Gastroesophageal sphincter (tissue), 4 donors: ENCODE measurements around the gene DYNC1I1. TPM values are rescaled to one million over a fixed set of nuclear protein-coding genes. Genes with fewer than 3 reads are reported as not detected.

Experiments used
- ATAC-seq: fragments of 150-250 bp; one replicate; pipeline ENCODE4 v1.9.1; 2016; ENCODE audit warnings: mild to moderate bottlenecking, moderate library complexity
- H3K27ac ChIP-seq, 4 donors: fragments of 200-600 bp; sonication (generic) in 3 of 4; 1 replicate in 3 of 4; 2 replicates in 1 of 4; pipeline ENCODE4 v1.5.1; 2016 to 2019
- H3K27me3 ChIP-seq: fragments of 200-600 bp; sonication (generic); one replicate; pipeline ENCODE4 v1.5.1; 2019
- H3K36me3 ChIP-seq, 2 donors: fragments of 200-600 bp; sonication (generic); one replicate each; pipeline ENCODE4 v1.5.1; 2019; ENCODE audit warnings: control low read depth in 1 of 2
- H3K4me1 ChIP-seq, 3 donors: fragments of 200-600 bp; sonication (generic); 1 replicate in 2 of 3; 2 replicates in 1 of 3; pipeline ENCODE4 v1.5.1; 2016 to 2019; ENCODE audit warnings: control low read depth in 2 of 3
- H3K4me3 ChIP-seq, 2 donors: fragments of 200-600 bp; sonication (generic); one replicate each; pipeline ENCODE4 v1.5.1; 2019; ENCODE audit warnings: mild to moderate bottlenecking in 1 of 2, moderate library complexity in 1 of 2
- H3K9me3 ChIP-seq, 3 donors: fragments of 200-600 bp; sonication (generic); one replicate each; pipeline ENCODE4 v1.5.1; 2017 to 2019; ENCODE audit warnings: control low read depth in 2 of 3
- EP300 ChIP-seq: sonication (generic); formaldehyde crosslinking; IDR thresholded peaks from one replicate; pipeline ENCODE4 v1.6.1; 2017; ENCODE audit warnings: antibody characterized with exemption, mild to moderate bottlenecking
- POLR2A ChIP-seq, 2 donors: fragments of 450-650 bp; IDR thresholded peaks; one replicate each; pipeline ENCODE4 v1.6.1; 2017; ENCODE audit warnings: antibody characterized with exemption in 2 of 2, mild to moderate bottlenecking in 2 of 2, moderate library complexity in 1 of 2
- POLR2AphosphoS5 ChIP-seq: sonication (generic); formaldehyde crosslinking; IDR thresholded peaks from one replicate; pipeline ENCODE4 v1.6.1; 2017; ENCODE audit warnings: antibody characterized with exemption
- WGBS, 2 donors: methylation state at CpG; one replicate each; pipeline ENCODE4 v1.1.5; 2018; ENCODE audit warnings: low coverage in 1 of 2; 5-methylcytosine and 5-hydroxymethylcytosine counted together
- total RNA-seq, 4 donors: library from RNA; depleted of rRNA; stranded (reverse); fragments of >200 nt; gene quantifications; one replicate each; pipeline ENCODE4 v1.1.0, GENCODE V29; 2016
- TF ChIP-seq, protein P1 (sequence below), 4 experiments: fragments of 200-600 bp in 2 of 4; fragments of 450-650 bp in 2 of 4; sonication (generic) in 1 of 4; IDR thresholded peaks; one replicate each; pipeline ENCODE4 v1.5.1; 2017 to 2019; ENCODE audit warnings: antibody characterized with exemption in 4 of 4, mild to moderate bottlenecking in 2 of 4, moderate library complexity in 2 of 4

Gene DYNC1I1
- total RNA-seq, 4 donors from 2014 or later, result 7.6 to 23.8 (median 18.2) TPM

DNA sequence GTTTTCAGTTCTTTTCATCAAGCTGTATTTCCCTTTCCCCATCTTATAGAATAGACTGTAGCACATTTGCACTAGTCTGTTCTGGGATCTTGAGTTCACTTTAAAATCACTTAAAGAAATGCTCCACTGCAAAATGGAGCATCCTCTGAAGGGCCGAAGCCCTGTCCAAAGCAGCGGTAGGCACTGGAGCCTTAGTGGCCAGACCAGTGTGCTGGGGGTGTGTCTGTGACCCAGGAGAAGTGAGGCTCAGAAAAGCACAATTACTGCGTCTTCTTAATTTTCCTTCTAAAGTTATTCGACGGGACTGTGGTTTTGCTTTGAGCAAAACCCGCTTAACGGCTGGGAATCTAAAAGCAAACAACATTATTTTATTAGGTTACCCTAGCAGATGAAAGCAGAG lies 343.8 kb downstream of the DYNC1I1 start:
- H3K4me1 ChIP-seq, result no peaks in the 10 kb centered on the region
- H3K4me3 ChIP-seq, result no peak overlapping the region
- peaks cover 0 to 5% (median 0%) of the 10 kb centered on the region in 3 donors for H3K9me3 ChIP-seq
- WGBS, 2 donors, result 87 to 89% methylated on average over 5 to 7 of the region's 7 CpGs
- TF ChIP-seq POLR2AphosphoS5 (no peak), EP300 (no peak), POLR2A (IDR thresholded peaks at IDR 0.05) (no peak)
- TF ChIP-seq, protein P1, sequence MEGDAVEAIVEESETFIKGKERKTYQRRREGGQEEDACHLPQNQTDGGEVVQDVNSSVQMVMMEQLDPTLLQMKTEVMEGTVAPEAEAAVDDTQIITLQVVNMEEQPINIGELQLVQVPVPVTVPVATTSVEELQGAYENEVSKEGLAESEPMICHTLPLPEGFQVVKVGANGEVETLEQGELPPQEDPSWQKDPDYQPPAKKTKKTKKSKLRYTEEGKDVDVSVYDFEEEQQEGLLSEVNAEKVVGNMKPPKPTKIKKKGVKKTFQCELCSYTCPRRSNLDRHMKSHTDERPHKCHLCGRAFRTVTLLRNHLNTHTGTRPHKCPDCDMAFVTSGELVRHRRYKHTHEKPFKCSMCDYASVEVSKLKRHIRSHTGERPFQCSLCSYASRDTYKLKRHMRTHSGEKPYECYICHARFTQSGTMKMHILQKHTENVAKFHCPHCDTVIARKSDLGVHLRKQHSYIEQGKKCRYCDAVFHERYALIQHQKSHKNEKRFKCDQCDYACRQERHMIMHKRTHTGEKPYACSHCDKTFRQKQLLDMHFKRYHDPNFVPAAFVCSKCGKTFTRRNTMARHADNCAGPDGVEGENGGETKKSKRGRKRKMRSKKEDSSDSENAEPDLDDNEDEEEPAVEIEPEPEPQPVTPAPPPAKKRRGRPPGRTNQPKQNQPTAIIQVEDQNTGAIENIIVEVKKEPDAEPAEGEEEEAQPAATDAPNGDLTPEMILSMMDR (IDR thresholded peaks at IDR 0.05), result no peak
- ATAC-seq, result no peak
- no peaks in the 10 kb centered on the region for H3K27me3 ChIP-seq
- peaks cover 0 to 18% of the 10 kb centered on the region in 2 donors for H3K36me3 ChIP-seq
- H3K27ac ChIP-seq, result no peak overlapping the region

GRCh38 chr7:96118449-96119001 lies 346.2 kb downstream of the DYNC1I1 start:
- Histone ChIP-seq H3K27me3 (no peaks in the 10 kb centered on the region), H3K4me3 (no peak overlapping the region), H3K36me3 (peaks cover 0 to 27% of the 10 kb centered on the region in 2 donors), H3K9me3 (no peaks in the 10 kb centered on the region), H3K27ac (no peak overlapping the region), H3K4me1 (no peaks in the 10 kb centered on the region)
- TF ChIP-seq EP300, result no peak
- TF ChIP-seq POLR2A (IDR thresholded peaks at IDR 0.05), result no peak
- TF ChIP-seq, protein P1 (IDR thresholded peaks at IDR 0.05), result no peak
- TF ChIP-seq POLR2AphosphoS5, result no peak
- ATAC-seq, result no peak
- WGBS, 2 donors, result 78 to 81% methylated on average over 5 to 8 of the region's 13 CpGs

DNA sequence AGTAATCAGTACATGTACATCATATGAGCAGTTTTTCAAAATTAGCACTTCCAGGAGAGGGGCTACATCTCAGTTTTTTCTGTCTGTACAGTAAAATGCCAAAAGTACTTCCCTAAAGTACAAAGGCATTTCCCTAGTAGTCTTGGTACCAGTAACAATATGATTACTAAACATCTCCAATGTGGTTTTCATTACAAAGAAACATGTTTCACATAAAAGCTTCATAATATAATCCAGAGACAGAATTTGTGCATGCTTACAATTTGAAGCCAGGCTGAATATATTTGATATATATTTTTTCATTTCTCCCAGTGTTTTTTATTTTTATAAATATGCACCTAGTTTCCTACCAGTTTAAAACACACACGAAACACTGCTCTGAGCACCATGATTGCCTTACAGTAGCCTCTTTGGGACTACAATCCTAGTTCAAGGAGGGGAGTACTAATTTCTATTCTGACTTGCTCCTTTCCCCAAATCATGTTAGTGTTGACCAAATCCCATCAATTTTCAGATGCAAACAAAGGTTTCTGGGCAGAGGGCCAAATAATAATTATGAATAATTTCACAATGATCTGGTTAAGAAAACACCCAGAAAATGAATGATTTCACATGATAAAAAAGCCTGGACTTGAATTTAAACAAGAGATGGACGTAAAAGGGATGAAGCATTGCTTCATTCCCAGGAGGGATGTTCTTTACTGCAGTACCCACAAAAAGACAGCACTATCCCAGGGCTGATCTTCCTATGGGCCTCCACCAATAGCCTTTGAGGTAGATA lies 348.3 kb downstream of the DYNC1I1 start:
- ATAC-seq, result no peak
- TF ChIP-seq POLR2AphosphoS5 (no peak), POLR2A (IDR thresholded peaks at IDR 0.05) (no peak), EP300 (no peak)
- TF ChIP-seq, protein P1 (IDR thresholded peaks at IDR 0.05), result no peak
- Histone ChIP-seq H3K4me1 (no peaks in the 10 kb centered on the region), H3K27me3 (no peaks in the 10 kb centered on the region), H3K27ac (no peak overlapping the region), H3K36me3 (peaks cover 0 to 41% of the 10 kb centered on the region in 2 donors), H3K4me3 (no peak overlapping the region), H3K9me3 (no peaks in the 10 kb centered on the region)
- WGBS, 2 donors, result 43 to 61% methylated on average over 1 to 2 of the region's 2 CpGs

DNA sequence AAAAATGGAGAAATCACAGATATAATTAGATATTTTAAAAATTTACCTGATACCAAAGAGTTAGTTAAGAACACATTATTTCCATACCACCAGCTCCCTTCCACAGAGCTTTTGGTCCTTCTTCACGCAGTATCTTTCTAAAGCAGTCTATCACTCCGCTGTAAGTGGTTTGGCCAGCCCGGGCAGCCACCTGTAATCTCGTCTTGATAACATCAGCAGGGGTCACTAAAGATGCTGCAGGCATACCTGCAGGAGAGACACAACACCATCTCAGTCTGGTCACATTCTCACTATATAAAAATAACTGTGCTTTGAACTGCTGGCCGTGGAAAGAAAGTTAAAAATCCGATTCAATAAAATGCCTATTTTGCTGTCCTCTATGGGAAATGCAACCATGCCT lies 349.4 kb downstream of the DYNC1I1 start:
- 84% methylated on average over 6 of the region's 6 CpGs; no CpG with 5 or more reads in 1 of the 2 donors for WGBS, 2 donors
- ATAC-seq, result no peak
- H3K27me3 ChIP-seq, result no peaks in the 10 kb centered on the region
- H3K36me3 ChIP-seq, result peaks cover 0 to 41% of the 10 kb centered on the region in 2 donors
- TF ChIP-seq POLR2A (IDR thresholded peaks at IDR 0.05), result no peak
- TF ChIP-seq, protein P1 (IDR thresholded peaks at IDR 0.05), result no peak
- TF ChIP-seq EP300, result no peak
- no peak for TF ChIP-seq POLR2AphosphoS5
- no peaks in the 10 kb centered on the region for H3K9me3 ChIP-seq
- no peak overlapping the region for H3K27ac ChIP-seq
- H3K4me1 ChIP-seq, result no peaks in the 10 kb centered on the region
- H3K4me3 ChIP-seq, result no peak overlapping the region

- TF ChIP-seq, protein P1 (IDR thresholded peaks at IDR 0.05), result no peak
- TF ChIP-seq POLR2A (IDR thresholded peaks at IDR 0.05) (no peak), EP300 (no peak), POLR2AphosphoS5 (no peak)
- Histone ChIP-seq H3K36me3 (peaks cover 0 to 42% of the 10 kb centered on the region in 2 donors), H3K9me3 (no peaks in the 10 kb centered on the region), H3K4me3 (no peak overlapping the region), H3K4me1 (no peaks in the 10 kb centered on the region), H3K27me3 (no peaks in the 10 kb centered on the region), H3K27ac (no peak overlapping the region)
- no peak for ATAC-seq
- WGBS, 2 donors, result 85 to 93% methylated on average over 2 of the region's 2 CpGs
These were observed 350.4 kb downstream of the DYNC1I1 start for GRCh38 chr7:96122746-96123145.
